HG02870 (cell line): ENCODE data around the gene MYO1D.

ENCODE experiments used
- ATAC-seq: cut with Tn5 transposase; IDR thresholded peaks from one replicate; pipeline ENCODE4 v1.9.1; 2021; ENCODE audit warnings: mild to moderate bottlenecking, moderate library complexity; ENCODE audit not compliant: unreplicated experiment

MYO1D gene

GRCh38 chr17:32784113-32784512 lies 92.8 kb downstream of the MYO1D start:
- ATAC-seq = no peak

GRCh38 chr17:32783602-32784001 lies 93.3 kb downstream of the MYO1D start:
- no peak for ATAC-seq

- no peak for ATAC-seq
These were observed 96.2 kb downstream of the MYO1D start for GRCh38 chr17:32780721-32781120.

- no peak for ATAC-seq
These were observed 99.0 kb downstream of the MYO1D start for GRCh38 chr17:32777922-32778321.

GRCh38 chr17:32777436-32777835 lies 99.5 kb downstream of the MYO1D start:
- no peak for ATAC-seq

- ATAC-seq = no peak
These were observed 102.2 kb downstream of the MYO1D start for GRCh38 chr17:32774695-32775084.

GRCh38 chr17:32773856-32774694 lies 102.8 kb downstream of the MYO1D start:
- ATAC-seq = no peak

- no peak for ATAC-seq
These were observed 104.4 kb downstream of the MYO1D start for GRCh38 chr17:32772453-32773025.

GRCh38 chr17:32771396-32771795 lies 105.5 kb downstream of the MYO1D start:
- no peak for ATAC-seq

- no peak for ATAC-seq
These were observed 107.1 kb downstream of the MYO1D start for GRCh38 chr17:32769846-32770245.

- ATAC-seq = no peak
These were observed 113.0 kb downstream of the MYO1D start for GRCh38 chr17:32763855-32764439.

GRCh38 chr17:32759476-32759875 lies 117.4 kb downstream of the MYO1D start:
- no peak for ATAC-seq

GRCh38 chr17:32757963-32758362 lies 119.0 kb downstream of the MYO1D start:
- ATAC-seq = no peak

- no peak for ATAC-seq
These were observed 120.2 kb downstream of the MYO1D start for GRCh38 chr17:32756696-32757095.

- ATAC-seq = no peak
These were observed 121.7 kb downstream of the MYO1D start for GRCh38 chr17:32755045-32755805.

GRCh38 chr17:32752934-32753333 lies 124.0 kb downstream of the MYO1D start:
- no peak for ATAC-seq

GRCh38 chr17:32747856-32748255 lies 129.1 kb downstream of the MYO1D start:
- ATAC-seq = no peak

- ATAC-seq = no peak
These were observed 130.2 kb downstream of the MYO1D start for GRCh38 chr17:32746698-32747097.

GRCh38 chr17:32746280-32746679 lies 130.6 kb downstream of the MYO1D start:
- ATAC-seq = no peak

- ATAC-seq = no peak
These were observed 134.0 kb downstream of the MYO1D start for GRCh38 chr17:32742681-32743538.

- no peak for ATAC-seq
These were observed 135.5 kb downstream of the MYO1D start for GRCh38 chr17:32741381-32741780.
